DOHH2 (cell line): ENCODE measurements around the gene USP32.

Experiments used
- H3F3A ChIP-seq: fragments of 200-600 bp; sonication (generic), shearing (Covaris generic); 2 replicates; pipeline ENCODE4 v1.6.0; 2016; ENCODE audit warnings: antibody characterized with exemption, mild to moderate bottlenecking; ENCODE audit not compliant: control insufficient read depth, insufficient read depth
- H3K27ac ChIP-seq: fragments of 200-600 bp; sonication (generic); 2 replicates; pipeline ENCODE4 v1.5.1; 2014; ENCODE audit warnings: low read depth, mild to moderate bottlenecking, low read length, moderate library complexity
- H3K27me3 ChIP-seq: fragments of 200-600 bp; sonication (generic); 2 replicates; pipeline ENCODE4 v1.6.1; 2014; ENCODE audit warnings: mild to moderate bottlenecking, low read length, mixed read lengths; ENCODE audit not compliant: control insufficient read depth
- H3K36me3 ChIP-seq: fragments of 200-600 bp; sonication (generic); 2 replicates; pipeline ENCODE4 v1.6.1; 2014; ENCODE audit warnings: mild to moderate bottlenecking, low read length, moderate library complexity, mixed read lengths; ENCODE audit not compliant: control insufficient read depth
- H3K4me1 ChIP-seq: fragments of 200-600 bp; sonication (generic); 2 replicates; pipeline ENCODE4 v1.6.1; 2014; ENCODE audit warnings: mild to moderate bottlenecking, low read length, mixed read lengths; ENCODE audit not compliant: control insufficient read depth
- H3K4me2 ChIP-seq: fragments of 200-600 bp; sonication (generic); 2 replicates; pipeline ENCODE4 v1.6.0; 2014; ENCODE audit warnings: mild to moderate bottlenecking, low read length, moderate library complexity
- H3K4me3 ChIP-seq: fragments of 200-600 bp; sonication (generic); 2 replicates; pipeline ENCODE4 v1.5.1; 2014; ENCODE audit warnings: mild to moderate bottlenecking, low read length, mixed read lengths
- H3K79me2 ChIP-seq: fragments of 200-600 bp; sonication (generic); 2 replicates; pipeline ENCODE4 v1.6.1; 2014; ENCODE audit warnings: mild to moderate bottlenecking, low read length, mixed read lengths; ENCODE audit not compliant: control insufficient read depth
- H3K9me2 ChIP-seq: fragments of 200-600 bp; sonication (generic); replicated peaks from 2 replicates; pipeline ENCODE4 v1.6.1; 2014; ENCODE audit warnings: mild to moderate bottlenecking, low read length, mixed read lengths; ENCODE audit not compliant: control insufficient read depth
- H3K9me3 ChIP-seq: fragments of 200-600 bp; sonication (generic); 2 replicates; pipeline ENCODE4 v1.6.1; 2014; ENCODE audit warnings: antibody characterized with exemption, low read length, mixed read lengths; ENCODE audit not compliant: control insufficient read depth, insufficient read depth
- H4K20me1 ChIP-seq: fragments of 200-600 bp; sonication (generic); 2 replicates; pipeline ENCODE4 v1.6.0; 2014; ENCODE audit warnings: low read depth, mild to moderate bottlenecking, antibody characterized with exemption, low read length, moderate library complexity; ENCODE audit not compliant: control insufficient read depth, insufficient read depth
- CTCF ChIP-seq: fragments of 200-600 bp; sonication (generic); IDR thresholded peaks from one replicate; pipeline ENCODE4 v1.5.1; 2014; ENCODE audit warnings: antibody characterized with exemption, mild to moderate bottlenecking, low read depth, low read length; ENCODE audit not compliant: poor library complexity, severe bottlenecking
- EZH2phosphoT487 ChIP-seq: fragments of 200-600 bp; sonication (generic); IDR thresholded peaks from 2 replicates; pipeline ENCODE4 v1.6.1; 2017; ENCODE audit warnings: borderline replicate concordance, mild to moderate bottlenecking, antibody characterized with exemption, low read length, moderate library complexity, mixed read lengths

The USP32 gene

GRCh38 chr17:60328679-60329078, 63.3 kb downstream of the USP32 start:
- Histone ChIP-seq H3F3A (no peaks in the 10 kb centered on the region), H3K4me3 (no peak overlapping the region), H4K20me1 (no peaks in the 10 kb centered on the region), H3K4me2 (no peak overlapping the region), H3K9me3 (peaks cover 10% of the 10 kb centered on the region; the same call in 1 of the 2 replicates), H3K79me2 (no peaks in the 10 kb centered on the region), H3K36me3 (peaks cover 7% of the 10 kb centered on the region), H3K27me3 (no peaks in the 10 kb centered on the region), H3K4me1 (no peaks in the 10 kb centered on the region), H3K27ac (no peak overlapping the region), H3K9me2 (no peaks in the 10 kb centered on the region)
- TF ChIP-seq CTCF = no peak

GRCh38 chr17:60327901-60328273, 64.0 kb downstream of the USP32 start:
- peaks cover 1% of the 10 kb centered on the region for H3K4me1 ChIP-seq
- peaks cover 7% of the 10 kb centered on the region for H3K36me3 ChIP-seq
- peaks cover 10% of the 10 kb centered on the region; the same call in 1 of the 2 replicates for H3K9me3 ChIP-seq
- no peak overlapping the region for H3K4me3 ChIP-seq
- H4K20me1 ChIP-seq = no peaks in the 10 kb centered on the region
- H3K79me2 ChIP-seq = no peaks in the 10 kb centered on the region
- no peaks in the 10 kb centered on the region for H3K27me3 ChIP-seq
- TF ChIP-seq EZH2phosphoT487 = no peak
- TF ChIP-seq CTCF = no peak
- no peaks in the 10 kb centered on the region for H3F3A ChIP-seq
- H3K9me2 ChIP-seq = no peaks in the 10 kb centered on the region
- no peak overlapping the region for H3K4me2 ChIP-seq
- H3K27ac ChIP-seq = no peak overlapping the region

- Histone ChIP-seq H3K27ac (no peak overlapping the region), H3F3A (no peaks in the 10 kb centered on the region), H3K4me2 (no peak overlapping the region), H3K4me3 (no peak overlapping the region), H3K27me3 (no peaks in the 10 kb centered on the region), H3K4me1 (peaks cover 4% of the 10 kb centered on the region), H3K79me2 (no peaks in the 10 kb centered on the region), H3K9me3 (peaks cover 10% of the 10 kb centered on the region; the same call in 1 of the 2 replicates), H3K9me2 (no peaks in the 10 kb centered on the region), H4K20me1 (no peaks in the 10 kb centered on the region), H3K36me3 (peaks cover 7% of the 10 kb centered on the region)
- TF ChIP-seq EZH2phosphoT487 (no peak), CTCF (no peak)
These were observed 64.6 kb downstream of the USP32 start for GRCh38 chr17:60327134-60327900.
